ENCODE data around the gene PIK3R3.

- TF ChIP-seq CTCF (IDR thresholded peaks at IDR 0.05) (no peak), POLR2A (IDR thresholded peaks at IDR 0.05) (no peak)
These were observed 76.1 kb downstream of the PIK3R3 start for GRCh38 chr1:46056325-46056724.
